ENCODE results near the gene AGBL1.

Gene AGBL1

GRCh38 chr15:86317384-86317740, 237.7 kb downstream of the AGBL1 start:
- no peak for DNase-seq (ENCODE audit: low read depth in 2 of 2)

- no peak for DNase-seq (ENCODE audit: low read depth in 2 of 2)
Measured at GRCh38 chr15:86322629-86323028, 243.0 kb downstream of the AGBL1 start.

GRCh38 chr15:86327230-86327865, 247.7 kb downstream of the AGBL1 start:
- no peak for DNase-seq (ENCODE audit: low read depth in 2 of 2)

- DNase-seq (ENCODE audit: low read depth in 2 of 2) = no peak
Measured at GRCh38 chr15:86328658-86329057, 249.0 kb downstream of the AGBL1 start.

- no peak for DNase-seq (ENCODE audit: low read depth in 2 of 2)
Measured at GRCh38 chr15:86329311-86330013, 249.8 kb downstream of the AGBL1 start.

- DNase-seq (ENCODE audit: low read depth in 2 of 2) = no peak
Measured at GRCh38 chr15:86333819-86334218, 254.1 kb downstream of the AGBL1 start.

- DNase-seq (ENCODE audit: low read depth in 2 of 2) = no peak
Measured at GRCh38 chr15:86336051-86336788, 256.5 kb downstream of the AGBL1 start.

GRCh38 chr15:86337071-86337470, 257.4 kb downstream of the AGBL1 start:
- DNase-seq (ENCODE audit: low read depth in 2 of 2) = no peak

GRCh38 chr15:86347245-86347644, 267.6 kb downstream of the AGBL1 start:
- no peak for DNase-seq (ENCODE audit: low read depth in 2 of 2)

GRCh38 chr15:86349565-86349964, 269.9 kb downstream of the AGBL1 start:
- no peak for DNase-seq (ENCODE audit: low read depth in 2 of 2)

- no peak for DNase-seq (ENCODE audit: low read depth in 2 of 2)
Measured at GRCh38 chr15:86353213-86353612, 273.5 kb downstream of the AGBL1 start.

- no peak for DNase-seq (ENCODE audit: low read depth in 2 of 2)
Measured at GRCh38 chr15:86355361-86355760, 275.7 kb downstream of the AGBL1 start.

GRCh38 chr15:86355801-86356200, 276.1 kb downstream of the AGBL1 start:
- DNase-seq (ENCODE audit: low read depth in 2 of 2) = no peak

- no peak for DNase-seq (ENCODE audit: low read depth in 2 of 2)
Measured at GRCh38 chr15:86362555-86362954, 282.9 kb downstream of the AGBL1 start.

GRCh38 chr15:86373147-86373546, 293.5 kb downstream of the AGBL1 start:
- no peak for DNase-seq (ENCODE audit: low read depth in 2 of 2)

GRCh38 chr15:86375733-86376280, 296.1 kb downstream of the AGBL1 start:
- DNase-seq (ENCODE audit: low read depth in 2 of 2) = no peak

GRCh38 chr15:86377914-86378313, 298.2 kb downstream of the AGBL1 start:
- no peak for DNase-seq (ENCODE audit: low read depth in 2 of 2)

- DNase-seq (ENCODE audit: low read depth in 2 of 2) = no peak
Measured at GRCh38 chr15:86382341-86382740, 302.7 kb downstream of the AGBL1 start.

GRCh38 chr15:86383611-86384010, 303.9 kb downstream of the AGBL1 start:
- no peak for DNase-seq (ENCODE audit: low read depth in 2 of 2)

- no peak for DNase-seq (ENCODE audit: low read depth in 2 of 2)
Measured at GRCh38 chr15:86384186-86384585, 304.5 kb downstream of the AGBL1 start.

GRCh38 chr15:86392296-86392695, 312.6 kb downstream of the AGBL1 start:
- DNase-seq (ENCODE audit: low read depth in 2 of 2) = no peak

- DNase-seq (ENCODE audit: low read depth in 2 of 2) = no peak
Measured at GRCh38 chr15:86392874-86393273, 313.2 kb downstream of the AGBL1 start.

GRCh38 chr15:86394866-86395265, 315.2 kb downstream of the AGBL1 start:
- DNase-seq (ENCODE audit: low read depth in 2 of 2) = no peak
